Lung (tissue), 12 donors: ENCODE results near the gene STARD7. TPM values are rescaled to one million over a fixed set of nuclear protein-coding genes. Genes with fewer than 3 reads are reported as not detected.

Source experiments
- ATAC-seq: fragments of 200-7000 bp; cut with Tn5 transposase; one replicate; pipeline ENCODE4 v1.9.1; 2020; ENCODE audit warnings: moderate number of reproducible peaks; ENCODE audit not compliant: insufficient read depth, low FRiP score
- DNase-seq, 3 donors: peaks; one replicate each; pipeline ENCODE4 v3.0.0-alpha.2; 2013 to 2017
- H3K27ac ChIP-seq, 2 donors: one replicate each; pipeline ENCODE4 v1.5.1; 2013; ENCODE audit warnings: mild to moderate bottlenecking in 2 of 2, moderate library complexity in 2 of 2, control low read depth in 1 of 2, inconsistent platforms in 1 of 2, low read depth in 1 of 2, low read length in 1 of 2
- H3K27me3 ChIP-seq, 3 donors: one replicate each; pipeline ENCODE4 v1.5.1; 2013; ENCODE audit warnings: low read length in 2 of 3; ENCODE audit not compliant: control insufficient read depth in 3 of 3, insufficient read depth in 3 of 3
- H3K36me3 ChIP-seq, 4 donors: one replicate each; pipeline ENCODE4 v1.5.1; 2013; ENCODE audit warnings: low read length in 4 of 4, mild to moderate bottlenecking in 1 of 4, moderate library complexity in 1 of 4; ENCODE audit not compliant: control insufficient read depth in 4 of 4, insufficient read depth in 4 of 4
- H3K4me1 ChIP-seq, 5 donors: one replicate each; pipeline ENCODE4 v1.5.1; 2013; ENCODE audit warnings: low read length in 5 of 5, mild to moderate bottlenecking in 2 of 5, moderate library complexity in 1 of 5; ENCODE audit not compliant: control insufficient read depth in 5 of 5, insufficient read depth in 5 of 5
- H3K4me3 ChIP-seq: one replicate; pipeline ENCODE4 v1.5.1; 2013; ENCODE audit warnings: mild to moderate bottlenecking, control low read depth, moderate library complexity
- H3K9ac ChIP-seq, 2 donors: one replicate each; pipeline ENCODE4 v1.5.1; 2013; ENCODE audit warnings: low read length in 2 of 2, control low read depth in 1 of 2; ENCODE audit not compliant: insufficient read depth in 1 of 2
- H3K9me3 ChIP-seq, 4 donors: one replicate each; pipeline ENCODE4 v1.5.1; 2013; ENCODE audit warnings: low read length in 3 of 4, mild to moderate bottlenecking in 1 of 4, moderate library complexity in 1 of 4; ENCODE audit not compliant: control insufficient read depth in 4 of 4, insufficient read depth in 3 of 4
- CTCF ChIP-seq: IDR thresholded peaks from 2 replicates; pipeline ENCODE4 v1.5.1; 2012; ENCODE audit warnings: mild to moderate bottlenecking; ENCODE audit errors: control extremely low read depth, extremely low read depth
- WGBS, 2 donors: extraction: QIAGEN DNeasy Blood & Tissue Kit; methylation state at CpG; one replicate each; pipeline ENCODE4 v1.1.7; 2013; 5-methylcytosine and 5-hydroxymethylcytosine counted together
- polyA plus RNA-seq, 2 donors: library from polyadenylated mRNA; stranded (reverse); fragments of 200-250 nt; gene quantifications; one replicate each; pipeline ENCODE4 v1.2.1, GENCODE V29; 2013
- total RNA-seq, 2 donors: library from RNA; depleted of rRNA in 1 of 2; stranded (reverse); fragments of >200 nt in 1 of 2; gene quantifications; one replicate each; pipeline ENCODE4 v1.2.1, GENCODE V29; 2014 to 2021
- donor health status: control.
- donor health status: control.
- donor health status: Bipolar disorder and iron deficiency.
- donor health status: healthy.
- donor health status: DM: yes; HTN: yes; CAD: no.

The STARD7 gene
- total and polyA plus RNA-seq, 4 donors = 52.2 to 141 (median 92.9) TPM

GRCh38 chr2:96243843-96244242, 35.2 kb upstream of the STARD7 start:
- DNase-seq = no peak
- TF ChIP-seq CTCF = no peak
- Histone ChIP-seq H3K4me1 (peaks cover 0 to 9% (median 0%) of the 10 kb centered on the region in 5 donors), H3K4me3 (no peak overlapping the region), H3K27me3 (no peaks in the 10 kb centered on the region), H3K36me3 (peaks cover 0 to 10% (median 2%) of the 10 kb centered on the region in 4 donors), H3K27ac (no peak overlapping the region), H3K9me3 (no peaks in the 10 kb centered on the region), H3K9ac (no peak overlapping the region)
- ATAC-seq = no peak
- 84 to 94% methylated on average over 5 of the region's 5 CpGs for WGBS, 2 donors

GRCh38 chr2:96241900-96242611, 33.4 kb upstream of the STARD7 start:
- Histone ChIP-seq H3K36me3 (peaks cover 0 to 9% (median 2%) of the 10 kb centered on the region in 4 donors), H3K9ac (no peak overlapping the region), H3K27me3 (no peaks in the 10 kb centered on the region), H3K4me3 (no peak overlapping the region), H3K9me3 (no peaks in the 10 kb centered on the region), H3K27ac (peak overlapping the region in 1 of 2 donors; percentile 93), H3K4me1 (peaks cover 0 to 9% (median 0%) of the 10 kb centered on the region in 5 donors)
- no peak for TF ChIP-seq CTCF
- 26 to 50% methylated on average over 5 of the region's 5 CpGs for WGBS, 2 donors
- no peak for ATAC-seq
- DNase-seq = peak in 1 of 3 donors; percentile 38

DNA sequence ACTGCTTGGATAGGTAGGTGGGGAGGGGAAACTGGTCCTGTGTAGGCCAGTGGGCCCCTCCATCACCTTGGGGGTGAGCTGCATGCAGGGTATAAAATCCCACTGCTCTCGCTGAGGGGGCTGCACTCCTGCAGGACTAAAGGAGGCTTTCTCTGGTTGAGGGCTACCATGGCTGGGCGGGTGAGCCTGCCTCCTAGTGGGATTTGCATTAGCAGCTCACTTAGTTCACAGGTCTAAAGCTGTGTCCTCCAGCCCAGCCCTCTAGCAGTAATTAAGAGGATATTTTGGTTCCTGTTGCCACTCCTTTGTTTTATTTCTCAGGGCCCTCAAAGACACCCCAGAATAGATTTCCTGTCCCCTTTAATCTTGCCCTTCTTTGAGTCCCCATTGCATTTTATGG, 32.6 kb upstream of the STARD7 start:
- Histone ChIP-seq H3K27ac (no peak overlapping the region), H3K4me1 (peaks cover 0 to 7% (median 0%) of the 10 kb centered on the region in 5 donors), H3K36me3 (peaks cover 0 to 9% (median 2%) of the 10 kb centered on the region in 4 donors), H3K9me3 (no peaks in the 10 kb centered on the region), H3K27me3 (no peaks in the 10 kb centered on the region), H3K9ac (no peak overlapping the region), H3K4me3 (no peak overlapping the region)
- no peak for TF ChIP-seq CTCF
- ATAC-seq (no peak), DNase-seq (no peak)
- 87 to 90% methylated on average over 2 of the region's 2 CpGs for WGBS, 2 donors
